Activated naive CD4-positive, alpha-beta T cell treated with anti-CD3 and anti-CD28 coated beads, Interleukin-2, amount 10 ng/mL, durations not matched to agents 7 days and 5 days (primary cell): ENCODE measurements around the gene TRIM14.
A peak's percentile ranks its signal among the peaks of the same experiment; 100 is the strongest.
"Not testable (repeated sequence)": the region's sequence is repeated elsewhere in the genome, so short reads cannot be mapped to it uniquely, and the experiment has no call there.

Experiments
- CTCF ChIA-PET: fragments of 350-600 bp; sonication (Branson Sonifier 250); formaldehyde crosslinking; loops from one replicate; lab custom pipeline; 2021; ENCODE audit warnings: antibody characterized with exemption; lab: Charles Lee
- DNase-seq: peaks from one replicate; pipeline ENCODE4 v3.0.0-alpha.2; 2020
- H3K27ac Mint-ChIP-seq: one replicate; pipeline ENCODE4 v1.8.0; 2021; ENCODE audit warnings: mild to moderate bottlenecking, moderate library complexity, mixed read lengths
- H3K27me3 Mint-ChIP-seq: one replicate; pipeline ENCODE4 v1.8.0; 2021; ENCODE audit warnings: mild to moderate bottlenecking, mixed read lengths
- H3K36me3 Mint-ChIP-seq: one replicate; pipeline ENCODE4 v1.8.0; 2021; ENCODE audit warnings: mixed read lengths
- H3K4me1 Mint-ChIP-seq: one replicate; pipeline ENCODE4 v1.8.0; 2021; ENCODE audit warnings: mixed read lengths
- H3K4me3 Mint-ChIP-seq: one replicate; pipeline ENCODE4 v1.8.0; 2021; ENCODE audit warnings: mild to moderate bottlenecking, moderate library complexity, mixed read lengths
- H3K9me3 Mint-ChIP-seq: one replicate; pipeline ENCODE4 v1.8.0; 2021; ENCODE audit warnings: mixed read lengths

The TRIM14 gene

GRCh38 chr9:98132158-98132557, 13.1 kb upstream of the TRIM14 start:
- Mint-ChIP-seq H3K4me3 (no peak overlapping the region), H3K27me3 (no peaks in the 10 kb centered on the region), H3K27ac (peak overlapping the region; percentile 42), H3K9me3 (no peaks in the 10 kb centered on the region), H3K36me3 (peaks cover 2% of the 10 kb centered on the region), H3K4me1 (peaks cover 8% of the 10 kb centered on the region)
- DNase-seq: no peak
- CTCF ChIA-PET: no interaction called here

GRCh38 chr9:98130576-98131228, 11.7 kb upstream of the TRIM14 start:
- H3K4me3 Mint-ChIP-seq: no peak overlapping the region
- H3K4me1 Mint-ChIP-seq: peaks cover 8% of the 10 kb centered on the region
- DNase-seq: no peak
- CTCF ChIA-PET: no interaction called here
- H3K36me3 Mint-ChIP-seq: peaks cover 9% of the 10 kb centered on the region
- H3K27me3 Mint-ChIP-seq: no peaks in the 10 kb centered on the region
- no peak overlapping the region for H3K27ac Mint-ChIP-seq
- H3K9me3 Mint-ChIP-seq: no peaks in the 10 kb centered on the region

GRCh38 chr9:98130060-98130459, 11.0 kb upstream of the TRIM14 start:
- H3K27ac Mint-ChIP-seq, H3K4me3 Mint-ChIP-seq, H3K4me1 Mint-ChIP-seq, DNase-seq, H3K9me3 Mint-ChIP-seq, CTCF ChIA-PET, H3K27me3 Mint-ChIP-seq: not testable (repeated sequence)
- peaks cover 13% of the 10 kb centered on the region for H3K36me3 Mint-ChIP-seq

- H3K27ac Mint-ChIP-seq: peak overlapping the region; percentile 79
- H3K36me3 Mint-ChIP-seq: peaks cover 14% of the 10 kb centered on the region
- no peak overlapping the region for H3K4me3 Mint-ChIP-seq
- no peak for DNase-seq
- H3K4me1 Mint-ChIP-seq: peaks cover 8% of the 10 kb centered on the region
- CTCF ChIA-PET: interaction anchor here (0.9 to 1.0 kb wide), 2 partner anchors 44 to 205 kb away, joined by 3 read pairs; no protein-coding TSS in a partner anchor
- no peaks in the 10 kb centered on the region for H3K27me3 Mint-ChIP-seq
- no peaks in the 10 kb centered on the region for H3K9me3 Mint-ChIP-seq
Observed at GRCh38 chr9:98129451-98129881, 10.4 kb upstream of the TRIM14 start.

GRCh38 chr9:98128316-98128715, 9.3 kb upstream of the TRIM14 start:
- peaks cover 16% of the 10 kb centered on the region for H3K36me3 Mint-ChIP-seq

GRCh38 chr9:98127226-98127625, 8.2 kb upstream of the TRIM14 start:
- Mint-ChIP-seq H3K4me3 (no peak overlapping the region), H3K27ac (no peak overlapping the region), H3K9me3 (no peaks in the 10 kb centered on the region), H3K27me3 (no peaks in the 10 kb centered on the region), H3K4me1 (peaks cover 10% of the 10 kb centered on the region), H3K36me3 (peaks cover 16% of the 10 kb centered on the region)
- CTCF ChIA-PET: no interaction called here
- no peak for DNase-seq

More at GRCh38 chr9:98128316-98128715, 9.3 kb upstream of the TRIM14 start:
- CTCF ChIA-PET: interaction anchor here (0.8 kb wide), 1 partner anchor 9 kb away, joined by 3 read pairs; the partner anchor contains the start of gene TRIM14
- H3K27ac Mint-ChIP-seq: no peak overlapping the region
- no peaks in the 10 kb centered on the region for H3K27me3 Mint-ChIP-seq
- H3K4me1 Mint-ChIP-seq: peaks cover 8% of the 10 kb centered on the region
- no peak for DNase-seq
- H3K4me3 Mint-ChIP-seq: no peak overlapping the region
- no peaks in the 10 kb centered on the region for H3K9me3 Mint-ChIP-seq

GRCh38 chr9:98124637-98125426, 5.8 kb upstream of the TRIM14 start:
- no peak overlapping the region for H3K4me3 Mint-ChIP-seq
- no peak overlapping the region for H3K27ac Mint-ChIP-seq
- CTCF ChIA-PET: interaction anchor here (0.6 kb wide), 1 partner anchor 140 kb away, joined by 4 read pairs; no protein-coding TSS in a partner anchor
- peaks cover 33% of the 10 kb centered on the region for H3K4me1 Mint-ChIP-seq
- DNase-seq: no peak
- H3K9me3 Mint-ChIP-seq: no peaks in the 10 kb centered on the region
- H3K36me3 Mint-ChIP-seq: peaks cover 16% of the 10 kb centered on the region
- no peaks in the 10 kb centered on the region for H3K27me3 Mint-ChIP-seq

- not testable (repeated sequence) for H3K9me3 Mint-ChIP-seq, H3K4me3 Mint-ChIP-seq, DNase-seq, H3K27me3 Mint-ChIP-seq, H3K27ac Mint-ChIP-seq
- Mint-ChIP-seq H3K36me3 (peaks cover 17% of the 10 kb centered on the region), H3K4me1 (peaks cover 32% of the 10 kb centered on the region)
- CTCF ChIA-PET: interaction anchor here (0.6 kb wide), 1 partner anchor 140 kb away, joined by 4 read pairs; no protein-coding TSS in a partner anchor
Observed at GRCh38 chr9:98124091-98124490, 5.1 kb upstream of the TRIM14 start.

GRCh38 chr9:98121058-98121457, 2.0 kb upstream of the TRIM14 start:
- Mint-ChIP-seq H3K4me1 (peaks cover 51% of the 10 kb centered on the region), H3K27me3 (no peaks in the 10 kb centered on the region), H3K36me3 (peaks cover 23% of the 10 kb centered on the region), H3K9me3 (no peaks in the 10 kb centered on the region), H3K27ac (peak overlapping the region; percentile 88), H3K4me3 (no peak overlapping the region)
- CTCF ChIA-PET: interaction anchor here (2.5 to 5.3 kb wide), 2 partner anchors 19 to 142 kb away, joined by 8 to 24 read pairs; no protein-coding TSS in a partner anchor
- no peak for DNase-seq

GRCh38 chr9:98120476-98120875, 1.5 kb upstream of the TRIM14 start:
- CTCF ChIA-PET: interaction anchor here (2.5 to 5.3 kb wide), 2 partner anchors 19 to 143 kb away, joined by 8 to 24 read pairs; no protein-coding TSS in a partner anchor
- DNase-seq: no peak
- Mint-ChIP-seq H3K36me3 (peaks cover 27% of the 10 kb centered on the region), H3K27ac (peak overlapping the region; percentile 88), H3K4me3 (peak overlapping the region; percentile 88), H3K27me3 (no peaks in the 10 kb centered on the region), H3K4me1 (peaks cover 51% of the 10 kb centered on the region), H3K9me3 (no peaks in the 10 kb centered on the region)

- Mint-ChIP-seq H3K27me3 (no peaks in the 10 kb centered on the region), H3K4me1 (peaks cover 67% of the 10 kb centered on the region), H3K27ac (peak overlapping the region; percentile 99), H3K36me3 (peaks cover 26% of the 10 kb centered on the region), H3K4me3 (peak overlapping the region; percentile 88), H3K9me3 (no peaks in the 10 kb centered on the region)
- CTCF ChIA-PET: interaction anchor here (0.6 to 5.3 kb wide), 18 partner anchors 9 to 196 kb away, joined by 3 to 24 read pairs (median 6); partner anchors contain the start of genes CORO2A, TBC1D2 and TRMO
- peak; percentile 71 for DNase-seq
Observed at GRCh38 chr9:98117984-98118639, 910 bp downstream of the TRIM14 start.

- Mint-ChIP-seq H3K4me1 (peaks cover 73% of the 10 kb centered on the region), H3K4me3 (peak overlapping the region; percentile 88), H3K36me3 (peaks cover 28% of the 10 kb centered on the region), H3K27ac (peak overlapping the region; percentile 42)
- H3K9me3 Mint-ChIP-seq, H3K27me3 Mint-ChIP-seq, DNase-seq: not testable (repeated sequence)
- CTCF ChIA-PET: interaction anchor here (0.7 to 5.3 kb wide), 5 partner anchors 13 to 131 kb away, joined by 3 to 24 read pairs (median 9); partner anchors contain the start of gene CORO2A
Observed at GRCh38 chr9:98117097-98117496, 1.9 kb downstream of the TRIM14 start.

- Mint-ChIP-seq H3K4me3 (no peak overlapping the region), H3K9me3 (no peaks in the 10 kb centered on the region), H3K27me3 (no peaks in the 10 kb centered on the region), H3K27ac (peak overlapping the region; percentile 99), H3K4me1 (peaks cover 94% of the 10 kb centered on the region), H3K36me3 (peaks cover 72% of the 10 kb centered on the region)
- CTCF ChIA-PET: interaction anchor here (0.6 to 2.3 kb wide), 3 partner anchors 9 to 96 kb away, joined by 3 to 10 read pairs (median 4); partner anchors contain the start of gene TRIM14
- DNase-seq: peak; percentile 50
Observed at GRCh38 chr9:98109052-98109451, 10.0 kb downstream of the TRIM14 start.
